GM23338 (cell line): ENCODE data around the gene SCGB3A2.

Experiments
- CREB1 ChIP-seq: fragments of 250-450 bp; sonication (Bioruptor Pico); IDR thresholded peaks from 2 replicates; pipeline ENCODE4 v1.5.0; 2020; ENCODE audit warnings: low read depth, mild to moderate bottlenecking, moderate library complexity
- CTCF ChIP-seq, 2 experiments: fragments of 200-600 bp in 1 of 2; sonication (generic) in 1 of 2; conservative IDR thresholded peaks; 2 replicates each; pipeline versions ENCODE4 v1.5.1 to v1.6.1; 2016 to 2017; ENCODE audit warnings: antibody characterized with exemption in 2 of 2, low read depth in 2 of 2, mild to moderate bottlenecking in 2 of 2, moderate library complexity in 1 of 2
- EZH2 ChIP-seq: fragments of 200-600 bp; sonication (generic); IDR thresholded peaks from one replicate; pipeline ENCODE4 v1.8.0; 2017; ENCODE audit warnings: antibody characterized with exemption, mild to moderate bottlenecking, low read depth; ENCODE audit not compliant: unreplicated experiment
- EZH2phosphoT487 ChIP-seq: fragments of 200-600 bp; sonication (generic); IDR thresholded peaks from one replicate; pipeline ENCODE4 v1.8.1; 2018; ENCODE audit warnings: antibody characterized with exemption; ENCODE audit not compliant: unreplicated experiment
- JUNB ChIP-seq: IDR thresholded peaks from one replicate; pipeline ENCODE4 v1.6.1; 2016; ENCODE audit warnings: antibody characterized with exemption; ENCODE audit not compliant: unreplicated experiment
- NANOG ChIP-seq: IDR thresholded peaks from 2 replicates; pipeline ENCODE4 v1.6.1; 2016; ENCODE audit warnings: antibody characterized with exemption, borderline replicate concordance
- POLR2AphosphoS5 ChIP-seq: IDR thresholded peaks from 2 replicates; pipeline ENCODE4 v1.6.1; 2016; ENCODE audit warnings: antibody characterized with exemption, low read depth
- REST ChIP-seq: IDR thresholded peaks from one replicate; pipeline ENCODE4 v1.6.1; 2018; ENCODE audit warnings: antibody characterized with exemption; ENCODE audit not compliant: unreplicated experiment
- STAT1 ChIP-seq: IDR thresholded peaks from one replicate; pipeline ENCODE4 v1.6.1; 2016; ENCODE audit warnings: antibody characterized with exemption; ENCODE audit not compliant: unreplicated experiment
- ZNF331 ChIP-seq: fragments of 250-450 bp; sonication (Bioruptor Pico); IDR thresholded peaks from 2 replicates; pipeline ENCODE4 v1.5.0; 2020; ENCODE audit warnings: low read depth, mild to moderate bottlenecking, moderate library complexity
- TF ChIP-seq, protein P1 (sequence below): IDR thresholded peaks from 2 replicates; pipeline ENCODE4 v1.6.1; 2016; ENCODE audit warnings: antibody characterized with exemption

- TF ChIP-seq CTCF (conservative IDR thresholded peaks at IDR 0.05; ENCODE audit: low read depth in 2 of 2) (no peak), EZH2 (no peak), POLR2AphosphoS5 (peak; percentile 61), EZH2phosphoT487 (no peak), CREB1 (no peak), REST (no peak), NANOG (no peak), JUNB (no peak), ZNF331 (CRISPR knock-in tag) (no peak), STAT1 (no peak)
- TF ChIP-seq, protein P1, sequence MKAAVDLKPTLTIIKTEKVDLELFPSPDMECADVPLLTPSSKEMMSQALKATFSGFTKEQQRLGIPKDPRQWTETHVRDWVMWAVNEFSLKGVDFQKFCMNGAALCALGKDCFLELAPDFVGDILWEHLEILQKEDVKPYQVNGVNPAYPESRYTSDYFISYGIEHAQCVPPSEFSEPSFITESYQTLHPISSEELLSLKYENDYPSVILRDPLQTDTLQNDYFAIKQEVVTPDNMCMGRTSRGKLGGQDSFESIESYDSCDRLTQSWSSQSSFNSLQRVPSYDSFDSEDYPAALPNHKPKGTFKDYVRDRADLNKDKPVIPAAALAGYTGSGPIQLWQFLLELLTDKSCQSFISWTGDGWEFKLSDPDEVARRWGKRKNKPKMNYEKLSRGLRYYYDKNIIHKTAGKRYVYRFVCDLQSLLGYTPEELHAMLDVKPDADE: no peak
These were observed 21.7 kb upstream of the SCGB3A2 start for GRCh38 chr5:147856801-147857200.
